ENCODE results near the gene MICALL1. TPM values are rescaled to one million over a fixed set of nuclear protein-coding genes. Genes with fewer than 3 reads are reported as not detected.

The MICALL1 gene
- total and polyA plus RNA-seq, 9 of the 15 experiments (the other 6 are each of a cell fraction or from before 2014, with no cell fraction given) = 0.32 to 21.5 (median 6.1) TPM

GRCh38 chr22:37916311-37916710 lies 10.2 kb downstream of the MICALL1 start:
- TF ChIP-seq ZNF76 (CRISPR knock-in tag; IDR thresholded peaks at IDR 0.05; ENCODE audit: borderline replicate concordance) = no peak
- ChIA-PET POLR2A (interaction anchor here (1.2 kb wide), 1 partner anchor 10 kb away, joined by 5 read pairs; the partner anchor contains the start of gene MICALL1), CTCF (ENCODE audit: low intra/inter-chr PET ratio) (no interaction called here)
- no TSS peak for BruUV-seq (replicated peaks)
- H3K9me3 ChIP-seq (replicated peaks; ENCODE audit: control insufficient read depth, insufficient read depth, low read depth, low read length) = no peaks in the 10 kb centered on the region
- FAIRE-seq (no peak), ATAC-seq (no peak), DNase-seq (ENCODE audit: extremely low read depth in 1 of 4, low spot score in 3 of 4) (no peak)
- intact Hi-C loops (cut with micrococcal nuclease) = no loop called here
- H3K9me1 ChIP-seq (ENCODE audit: control insufficient read depth, insufficient read depth, low read length) = no peaks in the 10 kb centered on the region
- in situ Hi-C loops (cut with MboI) = no loop called here
- H3K4me3 ChIP-seq = no peak overlapping the region
- H4K20me1 ChIP-seq (replicated peaks; ENCODE audit: control insufficient read depth, insufficient read depth, low read length) = no peaks in the 10 kb centered on the region; the same call in 1 of the 2 replicates
- H3K27me3 ChIP-seq (ENCODE audit: control insufficient read depth in 2 of 2, insufficient read depth in 2 of 2, low read length in 2 of 2) = no peaks in the 10 kb centered on the region
- H3K4me1 ChIP-seq (replicated peaks in 1 of 2; ENCODE audit: control insufficient read depth in 2 of 2, insufficient read depth in 2 of 2, low read length in 2 of 2) = peaks cover 0 to 4% of the 10 kb centered on the region in 2 experiments; a peak in 2 of 5 replicates
- no peak overlapping the region for H2AFZ ChIP-seq (ENCODE audit: low read depth, low read length)
- H3K36me3 ChIP-seq (ENCODE audit: control insufficient read depth, insufficient read depth, low read length) = peaks cover 19% of the 10 kb centered on the region; the same call in 1 of the 3 replicates
- no peak overlapping the region for H3K27ac ChIP-seq (ENCODE audit: extremely low read depth, low read depth, low read length)
- no peak overlapping the region for H3K9ac ChIP-seq (ENCODE audit: insufficient read depth in 1 of 2, low read depth in 2 of 2, low read length in 2 of 2)
- no peak overlapping the region for H3K4me2 ChIP-seq (ENCODE audit: insufficient read depth, low read length)
- 74% methylated on average over 5 of the region's 5 CpGs for WGBS (ENCODE audit: insufficient coverage, low coverage, missing lambda C conversion rate)
- H3K79me2 ChIP-seq (ENCODE audit: control insufficient read depth, insufficient read depth, low read length) = no peaks in the 10 kb centered on the region

- Histone ChIP-seq H3K79me2 (ENCODE audit: control insufficient read depth, insufficient read depth, low read length) (no peaks in the 10 kb centered on the region), H3K4me1 (replicated peaks in 1 of 2; ENCODE audit: control insufficient read depth in 2 of 2, insufficient read depth in 2 of 2, low read length in 2 of 2) (no peaks in the 10 kb centered on the region; a peak in 1 of 5 replicates), H3K9ac (ENCODE audit: insufficient read depth in 1 of 2, low read depth in 2 of 2, low read length in 2 of 2) (no peak overlapping the region), H3K36me3 (ENCODE audit: control insufficient read depth, insufficient read depth, low read length) (peaks cover 19% of the 10 kb centered on the region; the same call in 1 of the 3 replicates), H3K9me1 (ENCODE audit: control insufficient read depth, insufficient read depth, low read length) (no peaks in the 10 kb centered on the region), H2AFZ (ENCODE audit: low read depth, low read length) (no peak overlapping the region), H3K4me3 (no peak overlapping the region), H3K27ac (ENCODE audit: extremely low read depth, low read depth, low read length) (no peak overlapping the region), H4K20me1 (replicated peaks; ENCODE audit: control insufficient read depth, insufficient read depth, low read length) (no peaks in the 10 kb centered on the region; the same call in 1 of the 2 replicates), H3K9me3 (replicated peaks; ENCODE audit: control insufficient read depth, insufficient read depth, low read depth, low read length) (no peaks in the 10 kb centered on the region), H3K27me3 (ENCODE audit: control insufficient read depth in 2 of 2, insufficient read depth in 2 of 2, low read length in 2 of 2) (no peaks in the 10 kb centered on the region), H3K4me2 (ENCODE audit: insufficient read depth, low read length) (no peak overlapping the region)
- intact Hi-C loops (cut with micrococcal nuclease) (no loop called here), in situ Hi-C loops (cut with MboI) (no loop called here)
- FAIRE-seq = no peak
- ATAC-seq = no peak
- DNase-seq (ENCODE audit: extremely low read depth in 1 of 4, low spot score in 3 of 4) = no peak
- BruUV-seq (replicated peaks) = no TSS peak
- POLR2A ChIA-PET = interaction anchor here (0.5 kb wide), 1 partner anchor 20 kb away, joined by 4 read pairs; no protein-coding TSS in a partner anchor
- 90% methylated on average over 4 of the region's 4 CpGs for WGBS (ENCODE audit: insufficient coverage, low coverage, missing lambda C conversion rate)
- CTCF ChIA-PET (ENCODE audit: low intra/inter-chr PET ratio) = no interaction called here
- TF ChIP-seq, protein P1, sequence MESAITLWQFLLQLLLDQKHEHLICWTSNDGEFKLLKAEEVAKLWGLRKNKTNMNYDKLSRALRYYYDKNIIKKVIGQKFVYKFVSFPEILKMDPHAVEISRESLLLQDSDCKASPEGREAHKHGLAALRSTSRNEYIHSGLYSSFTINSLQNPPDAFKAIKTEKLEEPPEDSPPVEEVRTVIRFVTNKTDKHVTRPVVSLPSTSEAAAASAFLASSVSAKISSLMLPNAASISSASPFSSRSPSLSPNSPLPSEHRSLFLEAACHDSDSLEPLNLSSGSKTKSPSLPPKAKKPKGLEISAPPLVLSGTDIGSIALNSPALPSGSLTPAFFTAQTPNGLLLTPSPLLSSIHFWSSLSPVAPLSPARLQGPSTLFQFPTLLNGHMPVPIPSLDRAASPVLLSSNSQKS (CRISPR knock-in tag; IDR thresholded peaks at IDR 0.05) = no peak
- TF ChIP-seq NRF1 (conservative IDR thresholded peaks at IDR 0.05 in 1 of 2, IDR thresholded peaks at IDR 0.05 in 1 of 2) = no peak
- TF ChIP-seq ZNF431 (CRISPR knock-in tag; IDR thresholded peaks at IDR 0.05) = no peak
- TF ChIP-seq GTF2B (IDR thresholded peaks at IDR 0.05; ENCODE audit: extremely low read depth, insufficient read length) = no peak
- no peak for TF ChIP-seq RAD51 (IDR thresholded peaks at IDR 0.05; ENCODE audit: borderline replicate concordance, low read depth)
- no peak for TF ChIP-seq SMARCE1 (IDR thresholded peaks at IDR 0.05)
- TF ChIP-seq IRF1 (CRISPR knock-in tag; IDR thresholded peaks at IDR 0.05; ENCODE audit: borderline replicate concordance) = no peak
- TF ChIP-seq RBM15 (IDR thresholded peaks at IDR 0.05; ENCODE audit: insufficient read depth, low read length) = no peak
- TF ChIP-seq MTA1 (IDR thresholded peaks at IDR 0.05; ENCODE audit: borderline replicate concordance) = no peak
Measured at GRCh38 chr22:37917874-37918548, 11.9 kb downstream of the MICALL1 start.

Measured in K562 (cell line).